Gastrocnemius medialis (tissue), 4 donors: ENCODE data around the gene DMTF1.

Source experiments
- POLR2A ChIP-seq, 2 donors: fragments of 450-650 bp; IDR thresholded peaks; one replicate each; pipeline ENCODE4 v1.6.1; 2017; ENCODE audit warnings: antibody characterized with exemption in 2 of 2, mild to moderate bottlenecking in 2 of 2, moderate library complexity in 2 of 2
- TF ChIP-seq, protein P1 (sequence below), 5 experiments: fragments of 450-650 bp in 3 of 5; fragments of 200-600 bp in 2 of 5; sonication (generic) in 2 of 5; IDR thresholded peaks in 4 of 5; conservative IDR thresholded peaks in 1 of 5; 1 replicate in 4 of 5; 2 replicates in 1 of 5; pipeline ENCODE4 v1.5.1; 2016 to 2019; ENCODE audit warnings: antibody characterized with exemption in 5 of 5, mild to moderate bottlenecking in 3 of 5, moderate library complexity in 3 of 5

- TF ChIP-seq, protein P1, sequence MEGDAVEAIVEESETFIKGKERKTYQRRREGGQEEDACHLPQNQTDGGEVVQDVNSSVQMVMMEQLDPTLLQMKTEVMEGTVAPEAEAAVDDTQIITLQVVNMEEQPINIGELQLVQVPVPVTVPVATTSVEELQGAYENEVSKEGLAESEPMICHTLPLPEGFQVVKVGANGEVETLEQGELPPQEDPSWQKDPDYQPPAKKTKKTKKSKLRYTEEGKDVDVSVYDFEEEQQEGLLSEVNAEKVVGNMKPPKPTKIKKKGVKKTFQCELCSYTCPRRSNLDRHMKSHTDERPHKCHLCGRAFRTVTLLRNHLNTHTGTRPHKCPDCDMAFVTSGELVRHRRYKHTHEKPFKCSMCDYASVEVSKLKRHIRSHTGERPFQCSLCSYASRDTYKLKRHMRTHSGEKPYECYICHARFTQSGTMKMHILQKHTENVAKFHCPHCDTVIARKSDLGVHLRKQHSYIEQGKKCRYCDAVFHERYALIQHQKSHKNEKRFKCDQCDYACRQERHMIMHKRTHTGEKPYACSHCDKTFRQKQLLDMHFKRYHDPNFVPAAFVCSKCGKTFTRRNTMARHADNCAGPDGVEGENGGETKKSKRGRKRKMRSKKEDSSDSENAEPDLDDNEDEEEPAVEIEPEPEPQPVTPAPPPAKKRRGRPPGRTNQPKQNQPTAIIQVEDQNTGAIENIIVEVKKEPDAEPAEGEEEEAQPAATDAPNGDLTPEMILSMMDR (IDR thresholded peaks at IDR 0.05 in 4 of 5, conservative IDR thresholded peaks at IDR 0.05 in 1 of 5) = no peak
- no peak for TF ChIP-seq POLR2A (IDR thresholded peaks at IDR 0.05)
Measured at GRCh38 chr7:87123105-87123504, 29.1 kb upstream of the DMTF1 start.
